NCI-H526 (cell line): ENCODE measurements around the gene ABCA10.
"Not testable (repeated sequence)": the region's sequence is repeated elsewhere in the genome, so short reads cannot be mapped to it uniquely, and the experiment has no call there.

Experiments used
- DNase-seq, 2 experiments: peaks; one replicate each; lab custom pipeline; 2025; lab: John Stamatoyannopoulos, UW

ABCA10 gene

GRCh38 chr17:69227541-69227940 is 1.1 kb downstream of the ABCA10 start:
- DNase-seq, result no peak

GRCh38 chr17:69223809-69224208 is 4.8 kb downstream of the ABCA10 start:
- DNase-seq, result no peak

- DNase-seq, result no peak
These were observed 5.8 kb downstream of the ABCA10 start for GRCh38 chr17:69222707-69223258.

DNA sequence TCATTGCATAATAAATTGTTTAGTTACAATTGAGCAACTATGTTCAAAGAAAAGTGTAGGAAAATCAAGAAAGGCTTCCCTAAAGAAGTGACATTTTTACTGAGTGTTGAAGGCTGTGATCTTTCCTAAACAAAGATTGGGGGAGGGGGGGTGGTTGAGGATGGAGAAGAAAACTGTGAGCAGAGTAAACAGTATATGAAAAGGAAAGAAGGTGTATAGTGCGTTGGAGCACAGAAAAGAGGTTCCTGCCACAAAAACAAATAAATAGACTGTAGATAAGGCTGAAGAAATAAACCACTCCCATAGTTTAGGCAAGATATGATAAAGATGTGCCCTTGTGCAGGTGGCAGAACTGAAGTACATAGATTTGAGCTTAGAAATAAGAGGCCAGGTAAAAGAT is 8.5 kb downstream of the ABCA10 start:
- DNase-seq, result no peak

GRCh38 chr17:69218986-69219385 is 9.6 kb downstream of the ABCA10 start:
- DNase-seq, result no peak

DNA sequence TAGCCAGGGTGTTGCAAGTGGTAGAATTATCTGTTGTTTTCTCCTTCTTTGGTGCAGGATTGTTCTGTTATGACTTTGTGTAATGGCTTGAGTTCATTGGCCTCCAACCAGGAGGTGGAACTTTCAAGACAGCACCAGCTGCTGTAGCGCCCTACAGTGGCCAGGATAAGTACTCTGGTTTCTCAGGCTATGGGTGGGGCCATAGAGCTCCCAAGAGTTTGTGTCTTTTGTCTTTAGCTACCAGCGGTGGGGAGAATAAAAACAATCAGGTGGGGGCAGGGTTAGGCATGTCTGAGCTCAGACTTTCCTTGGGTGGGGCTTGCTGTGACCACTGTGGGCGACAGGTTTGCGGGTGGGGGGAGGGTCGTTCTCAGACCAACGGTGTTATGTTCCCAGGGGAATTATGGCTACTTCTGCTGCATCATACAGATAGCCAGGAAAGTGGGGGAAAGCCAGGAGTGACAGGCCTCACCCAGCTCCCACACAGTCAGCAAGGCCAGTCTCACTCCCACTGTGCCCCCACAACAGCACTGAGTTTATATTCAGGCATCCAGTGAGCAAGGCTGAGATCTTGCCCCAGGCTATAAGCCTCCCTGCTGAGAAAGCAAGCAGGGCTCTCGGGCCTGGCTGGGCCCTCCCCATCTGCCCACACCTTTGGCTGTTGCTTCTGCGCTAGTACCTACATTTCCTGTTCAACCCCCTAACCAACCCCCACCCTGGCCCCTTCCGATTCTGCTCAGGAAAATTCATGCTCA is 15.4 kb downstream of the ABCA10 start:
- no peak for DNase-seq

DNA sequence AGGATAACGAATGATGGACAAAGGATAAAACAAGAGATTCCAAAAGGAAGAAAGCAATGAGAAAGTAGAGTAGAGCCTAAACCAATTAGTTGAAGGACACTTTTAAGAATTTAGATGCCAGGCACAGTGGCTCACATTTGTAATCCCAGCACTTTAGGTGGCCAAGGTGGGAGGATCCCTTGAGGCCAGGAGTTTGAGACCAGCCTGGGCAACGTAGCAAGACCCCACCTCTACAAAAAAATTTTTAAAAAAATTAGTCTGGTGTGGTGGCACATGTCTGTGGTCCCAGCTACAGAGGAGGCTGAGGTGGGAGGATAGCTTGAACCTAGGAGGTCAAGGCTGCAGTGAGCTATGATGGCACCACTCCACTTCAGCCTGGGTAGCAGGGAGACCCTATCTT is 20.0 kb downstream of the ABCA10 start:
- DNase-seq, result no peak

DNA sequence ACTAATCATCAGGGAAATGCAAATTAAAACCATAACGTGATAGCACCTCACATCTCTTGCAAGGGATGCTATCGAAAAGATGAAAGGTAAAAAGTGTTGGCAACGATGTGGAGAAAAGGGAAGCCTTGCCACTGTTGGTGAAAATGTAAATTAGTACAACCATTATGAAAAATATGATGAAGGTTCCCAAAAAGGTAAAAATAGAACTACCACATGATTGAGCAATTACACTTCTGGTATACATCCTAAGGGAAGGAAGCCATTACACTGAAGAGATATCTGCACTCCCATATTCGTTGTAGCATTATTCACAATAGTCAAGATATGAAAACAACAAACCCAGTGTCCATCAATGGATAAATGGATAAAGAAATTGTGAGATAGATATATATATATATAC is 21.5 kb downstream of the ABCA10 start:
- DNase-seq, result no peak

DNA sequence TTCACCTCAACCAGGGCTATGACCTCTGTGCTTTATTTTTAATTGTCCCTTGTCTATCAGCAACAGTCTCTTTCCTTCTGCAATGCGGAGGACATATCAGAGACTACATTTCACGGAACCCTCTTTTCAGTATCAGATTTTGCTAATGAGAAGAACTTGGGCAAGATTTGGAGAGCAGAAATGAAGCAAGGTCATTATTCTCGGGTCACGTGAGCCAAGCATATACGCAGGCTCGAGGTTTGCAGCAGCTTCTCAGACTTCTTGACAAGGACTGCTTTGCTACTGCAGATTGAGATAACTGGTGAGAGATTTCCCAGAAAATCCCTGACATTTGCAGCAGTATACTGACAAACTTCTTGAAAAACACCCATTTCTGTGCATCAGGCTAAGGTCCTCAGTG is 30.4 kb downstream of the ABCA10 start:
- no peak for DNase-seq

GRCh38 chr17:69196105-69196653 is 32.4 kb downstream of the ABCA10 start:
- not testable (repeated sequence) for DNase-seq

- no peak for DNase-seq
These were observed 35.9 kb downstream of the ABCA10 start for GRCh38 chr17:69192754-69193153.

DNA sequence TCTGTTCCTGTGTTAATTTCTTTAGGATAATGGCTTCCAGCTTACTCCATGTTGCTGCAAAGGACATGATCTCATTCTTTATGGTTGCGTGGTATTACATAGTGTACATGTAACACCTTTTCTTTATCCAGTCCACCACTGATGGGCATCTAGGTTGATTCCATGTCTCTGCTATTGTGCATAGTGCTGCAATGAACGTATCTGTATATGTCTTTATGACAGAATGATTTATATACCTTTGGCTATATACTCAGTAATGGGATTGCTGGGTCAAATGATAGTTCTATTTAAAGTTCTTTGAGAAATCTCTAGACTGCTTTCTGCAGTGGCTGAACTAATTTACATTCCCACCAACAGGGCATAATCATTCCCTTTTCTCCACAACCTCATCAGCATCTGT is 39.8 kb downstream of the ABCA10 start:
- DNase-seq, result no peak

DNA sequence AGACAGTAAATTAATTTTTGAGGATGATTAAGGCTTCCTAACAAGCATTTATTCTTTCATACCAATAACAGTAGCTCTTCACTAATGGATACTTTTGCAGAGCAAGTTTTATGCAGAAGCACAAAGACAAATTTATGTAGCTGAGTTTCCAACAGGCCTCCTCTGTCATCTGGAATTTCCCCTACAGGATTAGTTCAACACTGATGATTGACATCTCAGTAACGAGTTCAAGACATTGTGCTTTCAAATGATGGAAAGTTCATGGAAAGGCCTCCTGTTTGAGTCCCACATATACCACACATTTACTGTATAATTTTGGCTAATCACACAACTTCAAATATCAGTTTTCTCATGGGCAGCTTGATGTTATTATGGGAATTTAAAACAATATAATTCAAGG is 40.6 kb downstream of the ABCA10 start:
- no peak for DNase-seq

DNA sequence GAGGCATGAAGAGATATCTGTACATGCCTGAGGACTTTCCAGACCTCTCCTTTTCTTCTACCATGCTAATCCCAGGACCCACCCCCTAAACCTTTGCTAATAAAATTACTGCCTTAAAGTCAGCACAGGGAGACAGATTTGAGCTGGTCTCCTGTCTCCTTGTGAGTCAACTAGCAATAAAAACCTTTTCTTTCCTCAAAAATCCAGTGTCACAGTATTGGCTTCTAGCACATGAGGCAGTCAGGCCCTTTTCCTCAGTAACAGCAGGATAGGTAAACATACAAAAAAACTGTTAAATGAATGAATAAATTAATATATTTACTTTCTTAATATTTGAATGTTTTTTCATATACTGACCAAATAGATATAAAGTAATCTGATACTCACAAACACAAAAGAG is 41.3 kb downstream of the ABCA10 start:
- no peak for DNase-seq

DNA sequence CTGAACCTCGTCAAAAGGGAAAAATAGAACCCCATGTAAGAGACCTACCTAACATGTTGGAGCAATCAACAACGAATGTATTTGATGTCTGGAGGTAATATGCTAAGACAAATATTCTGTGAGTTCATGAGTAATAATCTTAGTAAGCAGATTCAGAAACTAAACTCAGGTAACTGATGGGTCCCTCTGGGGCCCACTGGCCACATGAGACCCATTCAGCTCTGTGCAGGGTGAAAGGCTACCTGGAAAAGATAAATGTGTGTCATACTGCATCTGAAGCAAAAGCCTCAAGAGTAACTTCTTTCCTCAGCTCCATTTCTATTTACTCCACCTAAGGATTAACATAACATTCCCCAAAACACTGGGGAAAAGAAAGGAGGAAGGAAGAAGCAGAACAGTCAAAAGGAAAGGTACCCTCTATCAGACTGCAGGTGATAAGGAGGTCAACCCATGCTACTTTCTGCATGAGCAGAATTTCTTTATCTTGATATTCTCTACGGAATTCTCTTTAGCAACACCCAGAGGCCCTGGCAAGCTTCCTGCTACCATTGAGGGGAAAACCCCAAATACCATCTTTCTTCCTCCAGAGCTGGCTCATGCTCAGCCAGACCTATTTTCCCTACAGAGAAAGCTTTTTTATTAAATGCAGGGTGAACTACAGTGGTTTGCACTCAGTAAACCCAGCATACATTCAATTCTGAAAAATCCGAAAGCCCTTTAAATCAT is 49.2 kb downstream of the ABCA10 start:
- DNase-seq, result no peak

DNA sequence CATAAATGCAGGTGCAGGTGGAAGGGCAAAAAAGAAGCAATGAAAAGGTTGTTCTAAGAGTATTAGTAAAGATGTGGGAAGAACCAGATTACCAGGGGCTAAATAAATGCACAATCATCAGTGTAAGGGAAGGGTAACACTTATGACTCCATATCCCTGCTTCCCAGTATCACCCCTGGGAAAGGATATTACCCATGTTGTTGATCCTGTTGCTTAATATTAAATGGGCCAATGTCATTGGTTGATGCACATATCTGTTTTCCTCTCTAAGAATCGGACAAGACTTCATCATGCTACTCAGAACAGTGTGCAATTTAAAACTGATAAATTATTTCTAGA is 52.2 kb downstream of the ABCA10 start:
- DNase-seq, result no peak

DNA sequence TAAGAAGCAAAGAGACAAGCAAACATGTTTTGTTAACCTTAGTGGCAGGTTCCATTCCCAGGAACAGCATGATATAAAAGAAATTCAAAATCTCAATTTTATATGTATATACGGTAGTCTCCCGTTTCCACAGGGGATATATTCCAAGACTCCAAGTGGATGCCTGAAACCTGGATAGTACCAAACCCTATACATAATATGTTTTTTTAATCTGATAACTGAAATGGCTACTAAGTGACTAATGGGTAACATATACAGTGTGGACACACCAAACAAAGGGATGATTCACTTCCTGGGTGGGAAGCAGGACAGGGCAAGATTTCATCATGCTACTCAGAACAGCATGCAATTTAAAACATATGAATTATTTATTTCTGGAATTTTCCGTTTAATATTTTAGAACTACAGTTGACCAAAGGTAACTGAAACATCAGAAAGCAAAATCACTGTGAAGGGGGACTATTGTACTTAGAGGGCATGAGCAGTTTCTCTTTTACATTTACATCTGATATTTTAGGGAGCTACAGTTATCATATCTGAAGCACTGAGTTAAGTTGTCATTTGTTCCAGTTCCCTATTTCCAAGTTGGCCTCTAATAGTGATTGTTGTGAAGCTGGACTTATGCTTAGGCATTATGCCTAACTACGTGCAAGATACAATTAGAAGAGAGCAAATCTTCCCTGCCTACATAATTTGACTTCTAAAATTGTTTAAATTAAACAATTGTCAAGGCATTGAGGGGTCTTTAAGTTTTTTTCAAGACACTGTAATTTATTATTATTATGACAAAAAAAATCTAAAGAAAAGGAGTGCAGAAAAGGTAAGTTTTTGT is 52.8 kb downstream of the ABCA10 start:
- no peak for DNase-seq

GRCh38 chr17:69175262-69175624 is 53.4 kb downstream of the ABCA10 start:
- DNase-seq, result no peak

GRCh38 chr17:69173118-69173517 is 55.5 kb downstream of the ABCA10 start:
- no peak for DNase-seq

- no peak for DNase-seq
These were observed 58.2 kb downstream of the ABCA10 start for GRCh38 chr17:69170377-69170776.

GRCh38 chr17:69168642-69169041 is 60.0 kb downstream of the ABCA10 start:
- DNase-seq, result not testable (repeated sequence)

DNA sequence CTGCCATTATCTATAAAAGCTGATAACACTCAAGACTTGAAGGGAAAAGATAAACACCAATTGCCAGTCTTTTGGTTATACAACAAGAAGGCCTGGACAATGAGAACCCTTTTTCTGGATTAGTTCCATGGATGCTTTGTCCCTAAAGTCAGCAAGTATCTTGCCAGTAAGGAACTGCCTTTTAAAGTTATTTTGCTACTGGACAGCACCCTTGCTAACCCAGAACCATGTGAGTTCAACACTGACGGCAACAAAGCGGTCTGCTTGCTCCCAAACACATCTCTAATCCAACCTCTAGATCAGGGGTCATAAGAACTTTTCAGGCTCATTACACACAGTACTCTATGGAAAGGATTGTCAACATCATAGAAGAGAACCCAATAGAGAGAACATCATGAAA is 61.7 kb downstream of the ABCA10 start:
- no peak for DNase-seq
